Prostate gland (tissue), 2 donors: ENCODE results near the gene MPPED2.

Experiments
- POLR2A ChIP-seq: fragments of 450-650 bp; IDR thresholded peaks from one replicate; pipeline ENCODE4 v1.6.1; 2016; ENCODE audit warnings: antibody characterized with exemption, mild to moderate bottlenecking
- POLR2AphosphoS5 ChIP-seq: sonication (generic); formaldehyde crosslinking; IDR thresholded peaks from one replicate; pipeline ENCODE4 v1.6.1; 2017; ENCODE audit warnings: antibody characterized with exemption
- TF ChIP-seq, protein P1 (sequence below), 4 experiments: fragments of 200-600 bp in 2 of 4; fragments of 450-650 bp in 2 of 4; sonication (generic) in 2 of 4; IDR thresholded peaks; 1 replicate in 3 of 4; 2 replicates in 1 of 4; pipeline ENCODE4 v1.5.1; 2016 to 2019; ENCODE audit warnings: antibody characterized with exemption in 4 of 4, mild to moderate bottlenecking in 2 of 4, moderate library complexity in 2 of 4

DNA sequence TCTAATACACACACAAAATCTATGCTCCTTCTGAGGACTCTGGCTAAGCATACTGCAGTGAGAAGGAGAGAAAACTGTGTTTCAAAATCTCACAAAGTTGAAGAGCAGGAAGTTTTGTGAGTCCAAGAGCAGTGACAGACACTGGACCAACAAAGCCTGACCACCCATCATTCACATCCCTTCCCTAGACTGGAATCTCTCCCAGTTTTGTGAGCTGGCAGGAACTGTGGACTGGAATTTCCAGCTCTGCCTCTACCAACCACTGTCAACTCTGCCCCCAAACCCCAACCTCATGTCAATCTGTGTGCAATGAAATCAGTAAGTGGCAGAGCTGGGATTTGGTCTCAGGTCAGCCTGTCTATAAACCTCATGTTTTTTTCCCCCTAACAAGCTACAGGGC, 150.7 kb downstream of the MPPED2 start:
- TF ChIP-seq, protein P1, sequence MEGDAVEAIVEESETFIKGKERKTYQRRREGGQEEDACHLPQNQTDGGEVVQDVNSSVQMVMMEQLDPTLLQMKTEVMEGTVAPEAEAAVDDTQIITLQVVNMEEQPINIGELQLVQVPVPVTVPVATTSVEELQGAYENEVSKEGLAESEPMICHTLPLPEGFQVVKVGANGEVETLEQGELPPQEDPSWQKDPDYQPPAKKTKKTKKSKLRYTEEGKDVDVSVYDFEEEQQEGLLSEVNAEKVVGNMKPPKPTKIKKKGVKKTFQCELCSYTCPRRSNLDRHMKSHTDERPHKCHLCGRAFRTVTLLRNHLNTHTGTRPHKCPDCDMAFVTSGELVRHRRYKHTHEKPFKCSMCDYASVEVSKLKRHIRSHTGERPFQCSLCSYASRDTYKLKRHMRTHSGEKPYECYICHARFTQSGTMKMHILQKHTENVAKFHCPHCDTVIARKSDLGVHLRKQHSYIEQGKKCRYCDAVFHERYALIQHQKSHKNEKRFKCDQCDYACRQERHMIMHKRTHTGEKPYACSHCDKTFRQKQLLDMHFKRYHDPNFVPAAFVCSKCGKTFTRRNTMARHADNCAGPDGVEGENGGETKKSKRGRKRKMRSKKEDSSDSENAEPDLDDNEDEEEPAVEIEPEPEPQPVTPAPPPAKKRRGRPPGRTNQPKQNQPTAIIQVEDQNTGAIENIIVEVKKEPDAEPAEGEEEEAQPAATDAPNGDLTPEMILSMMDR (IDR thresholded peaks at IDR 0.05), result no peak
- peak; percentile 67 for TF ChIP-seq POLR2AphosphoS5
- TF ChIP-seq POLR2A, result no peak
